GM18499 (cell line): ENCODE results near the gene HOXC11.

Experiments
- ATAC-seq: cut with Tn5 transposase; IDR thresholded peaks from one replicate; pipeline ENCODE4 v1.9.1; 2021; ENCODE audit warnings: moderate number of reproducible peaks; ENCODE audit not compliant: insufficient read depth, unreplicated experiment

HOXC11 gene

DNA sequence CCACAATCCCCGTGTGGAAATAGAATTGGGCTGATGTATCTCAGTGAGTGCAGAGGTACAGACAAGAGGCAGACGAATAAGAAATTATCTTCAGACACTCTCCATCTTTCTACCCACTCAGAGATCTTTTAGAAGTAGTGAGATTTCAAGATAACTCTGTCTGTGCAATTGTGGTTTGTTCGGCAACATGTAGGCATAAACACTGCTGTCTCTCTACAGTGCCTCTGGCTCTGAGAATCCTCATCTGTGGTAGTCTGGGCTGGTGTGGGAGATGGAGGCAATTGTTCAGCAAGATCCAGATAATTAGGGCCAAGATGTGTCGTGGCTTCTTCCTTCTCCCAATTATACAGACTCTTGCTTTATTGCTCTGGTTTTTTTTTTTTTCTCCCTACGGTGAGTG is 31.2 kb upstream of the HOXC11 start:
- ATAC-seq = no peak

DNA sequence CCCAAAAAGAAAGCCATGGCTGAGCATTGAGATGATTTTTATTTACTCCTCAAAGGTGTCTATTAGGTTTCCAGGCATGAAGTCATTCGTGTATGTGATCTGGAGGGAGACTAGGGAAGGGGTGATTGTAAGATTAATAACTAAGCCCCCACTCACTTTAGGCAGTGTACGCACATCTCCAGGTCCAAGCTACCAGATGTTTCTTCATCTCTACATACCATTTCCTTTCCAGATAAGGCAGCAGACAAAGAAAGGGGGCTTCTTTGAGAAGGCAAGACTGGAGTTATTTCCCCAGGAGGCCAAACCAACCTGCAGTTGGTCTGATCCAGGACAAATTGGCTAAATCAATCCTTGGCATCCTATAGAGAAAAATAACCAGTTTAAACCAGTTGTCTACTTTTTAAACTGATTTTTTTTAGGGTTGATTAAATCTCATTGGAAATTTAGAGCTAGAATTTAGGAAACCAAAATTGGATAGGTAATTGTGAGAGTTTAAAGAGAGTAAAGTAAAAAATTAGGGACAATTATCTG is 30.4 kb upstream of the HOXC11 start:
- ATAC-seq = no peak

DNA sequence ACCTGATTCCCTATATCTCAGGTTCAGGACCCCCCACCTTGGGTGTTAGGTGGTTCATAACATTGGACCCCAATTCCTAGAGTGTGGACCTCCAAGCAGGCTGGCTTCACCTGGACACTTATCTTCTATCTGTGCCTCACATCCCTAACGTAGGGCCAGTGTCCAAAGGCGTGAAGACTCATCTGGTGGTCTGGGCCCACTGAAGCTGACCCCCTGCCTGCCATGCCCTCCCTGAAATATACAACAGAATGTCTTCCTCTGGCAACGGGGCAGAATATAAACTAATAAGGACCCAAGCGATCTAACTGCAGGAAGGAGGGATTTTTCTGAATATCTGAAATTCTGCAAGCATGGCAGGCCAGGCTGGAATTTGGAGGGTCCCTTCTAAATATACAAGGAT is 28.7 kb upstream of the HOXC11 start:
- no peak for ATAC-seq

DNA sequence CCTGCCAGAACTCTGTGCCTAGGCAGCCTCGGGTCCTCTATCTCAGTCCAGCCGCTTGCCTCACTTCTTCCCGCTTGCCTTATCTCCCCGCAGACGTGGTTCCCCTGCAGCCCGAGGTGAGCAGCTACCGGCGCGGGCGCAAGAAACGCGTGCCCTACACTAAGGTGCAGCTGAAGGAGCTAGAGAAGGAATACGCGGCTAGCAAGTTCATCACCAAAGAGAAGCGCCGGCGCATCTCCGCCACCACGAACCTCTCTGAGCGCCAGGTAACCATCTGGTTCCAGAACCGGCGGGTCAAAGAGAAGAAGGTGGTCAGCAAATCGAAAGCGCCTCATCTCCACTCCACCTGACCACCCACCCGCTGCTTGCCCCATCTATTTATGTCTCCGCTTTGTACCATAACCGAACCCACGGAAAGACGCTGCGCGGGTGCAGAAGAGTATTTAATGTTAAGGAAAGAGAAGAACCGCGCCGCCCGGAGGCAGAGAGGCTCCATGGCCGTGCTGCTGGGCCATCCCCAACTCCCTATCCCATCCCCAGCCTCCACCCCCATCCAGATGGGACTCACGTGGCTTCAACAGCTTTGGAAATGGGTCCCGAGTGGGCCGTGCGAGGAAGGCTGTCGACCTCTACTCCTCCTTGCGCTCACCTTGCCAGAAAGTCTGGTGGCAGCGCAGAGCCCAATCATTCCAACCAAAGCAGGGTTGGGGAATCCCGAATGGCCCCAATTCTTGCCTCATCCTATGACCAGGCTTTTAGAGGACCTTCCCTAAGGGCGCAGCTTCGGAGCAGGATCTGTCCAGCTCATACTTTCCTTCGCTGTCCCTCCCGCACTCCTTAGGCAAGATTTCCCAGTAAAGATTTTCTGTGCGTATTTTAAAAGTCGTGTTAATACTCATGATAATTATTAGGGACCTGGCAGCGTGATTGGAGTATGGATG is 27.7 kb upstream of the HOXC11 start:
- ATAC-seq = no peak

DNA sequence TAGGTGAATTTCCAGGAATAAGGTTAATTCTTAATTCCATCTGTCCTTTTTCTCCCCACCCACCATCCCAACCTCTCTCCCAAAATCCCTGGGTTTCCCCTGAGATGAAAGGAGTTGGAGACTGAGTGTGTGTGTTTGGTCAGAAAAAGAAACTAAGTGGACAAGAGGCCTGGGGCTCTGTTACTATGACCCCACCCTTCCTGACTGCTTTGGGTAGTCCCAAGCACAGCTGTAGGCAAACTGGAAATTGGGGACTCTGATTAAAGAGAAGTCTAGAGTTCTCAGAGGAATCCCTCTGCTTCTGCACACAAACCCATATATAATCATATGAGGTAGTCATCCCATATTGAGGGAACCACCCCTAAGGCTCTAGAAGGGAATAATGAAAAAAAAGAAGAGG is 25.2 kb upstream of the HOXC11 start:
- ATAC-seq = no peak

DNA sequence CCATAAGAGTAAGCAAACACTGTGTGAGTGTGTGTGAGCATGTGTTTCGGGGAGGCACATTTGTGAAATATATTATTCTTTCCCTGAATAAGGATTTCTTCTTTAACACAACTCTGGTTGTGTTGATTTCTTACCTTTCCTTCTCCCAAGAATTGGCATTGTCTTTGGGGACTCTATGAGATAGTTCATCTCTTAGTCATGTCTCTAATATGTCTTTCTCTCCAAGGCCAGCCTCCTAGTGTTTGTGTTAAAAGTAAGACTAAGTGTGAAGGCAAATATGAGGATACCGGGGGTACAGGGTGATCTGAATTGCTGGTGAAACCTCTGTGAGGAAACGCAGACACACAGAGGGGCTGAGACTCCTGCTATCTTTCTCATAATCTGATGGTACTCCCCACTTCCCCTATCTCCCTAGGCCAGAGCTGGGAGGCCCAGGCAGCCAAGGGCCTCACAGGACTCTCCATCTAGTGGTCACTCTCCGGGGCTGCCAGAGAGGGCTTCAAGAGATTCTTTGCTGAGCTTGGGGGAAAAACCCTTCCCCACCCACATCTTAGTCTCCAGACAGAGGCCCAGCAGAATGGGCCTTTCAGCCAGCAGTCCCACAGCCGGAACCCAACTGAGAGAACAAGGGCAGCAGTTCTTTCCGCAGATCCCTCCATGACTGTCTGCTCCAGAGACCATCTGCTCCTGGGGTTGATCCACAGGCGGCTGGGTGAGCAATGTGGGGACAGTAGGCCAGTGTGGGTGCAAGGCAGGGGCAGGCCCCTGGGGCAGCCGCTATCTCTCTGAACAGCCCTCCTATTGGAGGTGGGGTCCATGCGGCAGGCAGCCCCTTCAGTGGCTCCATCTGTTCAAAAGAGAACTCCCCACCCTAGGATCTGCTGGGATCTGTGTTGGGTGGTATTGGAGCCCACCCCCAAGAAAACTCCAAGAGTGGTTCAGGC is 24.0 kb upstream of the HOXC11 start:
- ATAC-seq = no peak

DNA sequence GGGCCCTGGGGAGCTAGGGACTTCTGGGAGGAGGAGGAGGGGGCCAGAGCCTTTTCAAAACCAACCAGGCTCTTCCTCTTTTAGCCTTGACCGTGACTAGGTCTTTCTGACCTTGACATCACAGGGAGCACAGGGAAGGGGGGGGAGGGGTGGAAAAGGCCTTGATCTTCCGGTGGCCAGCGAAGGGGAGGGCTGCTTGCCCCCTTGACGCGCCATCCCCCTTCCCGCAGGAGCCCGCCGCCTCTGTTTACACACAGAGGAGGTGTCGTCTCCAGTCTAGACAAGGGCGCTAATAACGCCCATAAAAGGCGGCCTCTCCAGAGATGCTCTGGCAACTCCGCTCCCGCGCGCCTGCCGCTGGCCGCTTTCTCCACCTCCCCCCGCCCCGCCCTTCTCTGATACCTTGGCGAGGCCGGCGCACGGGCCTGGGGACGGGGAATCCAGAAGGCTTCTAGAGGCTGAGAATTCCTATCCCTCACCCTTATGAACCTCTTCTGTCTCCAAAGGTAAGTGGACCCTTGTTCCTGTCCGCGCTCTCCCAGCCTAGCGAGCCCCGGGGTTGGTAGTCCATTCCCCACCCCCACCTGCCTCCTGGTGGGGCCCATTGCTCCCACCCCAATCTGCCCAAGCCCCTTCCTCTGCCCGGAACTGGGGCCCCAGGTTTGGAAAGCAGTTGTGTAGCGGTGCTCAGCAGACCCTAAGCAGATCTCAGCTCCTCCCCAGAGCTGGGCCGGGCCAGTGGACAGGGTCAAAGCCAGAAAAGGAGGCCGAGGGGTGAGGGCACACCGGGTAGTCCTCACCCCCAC is 23.1 kb upstream of the HOXC11 start:
- no peak for ATAC-seq

DNA sequence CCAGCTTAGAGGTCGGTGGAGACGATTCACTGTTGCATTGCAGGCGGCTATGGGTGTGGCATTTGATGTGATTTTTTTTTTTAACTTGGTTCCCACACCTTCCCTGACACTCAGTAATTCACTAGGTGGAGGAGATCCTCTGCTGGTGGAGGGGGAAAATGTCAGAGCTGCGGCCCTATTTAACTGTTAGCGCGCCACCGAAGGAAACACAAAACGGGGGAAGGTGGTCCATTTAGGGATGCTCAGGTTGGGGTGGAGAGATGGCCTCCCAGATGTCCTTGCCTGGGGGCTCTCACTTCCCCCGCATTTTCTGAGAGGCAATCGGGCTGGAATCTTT is 22.5 kb upstream of the HOXC11 start:
- ATAC-seq = no peak

DNA sequence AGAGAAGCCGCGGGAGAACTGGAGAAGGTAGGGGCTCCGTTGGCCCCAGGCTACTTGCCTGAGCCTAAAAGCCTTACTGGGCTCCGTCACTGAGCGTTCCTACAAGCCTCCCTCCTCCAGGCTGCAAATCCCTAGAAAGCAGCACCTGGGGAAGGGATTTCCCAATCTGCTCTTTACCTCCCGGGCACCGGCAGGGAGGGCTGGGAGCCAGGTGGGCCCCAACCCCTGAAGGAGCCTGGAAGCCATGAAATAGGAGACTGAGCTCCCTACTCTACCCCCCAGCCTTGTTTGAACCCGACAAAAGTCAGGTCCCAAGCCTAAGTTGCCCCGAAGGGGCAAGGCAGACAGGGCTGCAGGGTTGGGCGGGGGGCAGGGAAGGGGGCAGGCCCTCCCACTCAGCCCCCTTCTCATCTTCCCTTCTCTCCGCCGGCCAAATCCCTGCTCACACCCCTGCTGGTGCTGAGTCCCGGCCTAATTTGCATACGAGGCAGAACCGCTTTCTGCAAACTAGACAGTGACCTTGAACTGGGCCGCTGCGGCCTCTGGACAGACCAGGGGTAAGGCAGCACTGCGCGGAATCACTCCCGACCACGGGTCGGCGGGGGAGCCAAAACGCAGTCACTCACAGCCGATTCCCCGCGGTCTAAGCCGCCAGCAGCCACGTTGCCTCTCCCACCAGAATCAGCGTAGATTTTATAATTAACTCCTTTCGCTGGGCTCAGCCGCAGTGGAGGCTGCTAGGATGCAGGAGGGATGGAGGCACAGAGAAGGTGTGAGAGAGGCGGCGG is 21.9 kb upstream of the HOXC11 start:
- no peak for ATAC-seq

DNA sequence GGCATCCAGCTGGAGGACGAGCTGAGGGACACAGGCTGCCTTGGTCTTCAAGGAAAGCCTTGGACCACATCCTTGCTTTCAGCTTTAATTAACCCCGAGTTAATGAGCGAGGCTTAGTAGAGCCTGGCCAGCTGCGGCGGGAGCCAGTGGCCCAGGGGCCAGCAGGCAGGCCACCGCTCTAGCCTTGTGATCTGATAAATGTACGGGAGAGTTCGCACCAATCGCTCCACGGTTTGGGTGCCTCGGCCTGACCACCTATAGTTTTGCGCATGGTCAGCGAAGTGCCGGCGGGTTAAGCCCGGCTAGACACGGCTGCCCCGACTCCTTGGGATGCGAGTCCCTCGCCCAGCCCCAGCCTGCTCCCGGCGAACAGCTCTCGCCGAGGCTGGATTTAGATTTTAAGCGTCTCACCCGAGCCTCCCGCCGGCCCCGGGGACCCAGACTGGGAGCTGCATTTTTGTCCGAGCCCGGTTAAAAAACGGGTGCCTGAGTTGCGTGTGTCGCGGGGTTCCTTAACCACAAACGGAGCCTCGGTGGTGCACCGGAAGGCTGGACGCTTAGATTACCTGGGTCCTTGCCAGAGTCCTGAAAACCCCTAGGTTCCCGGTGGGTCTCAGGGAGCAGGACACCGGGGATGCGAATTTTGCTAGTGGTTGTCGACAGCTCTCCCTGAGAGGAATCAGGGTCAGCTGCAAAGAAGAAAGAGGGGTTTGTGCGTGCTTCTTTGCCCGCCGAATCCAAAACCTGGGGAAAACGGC is 21.2 kb upstream of the HOXC11 start:
- no peak for ATAC-seq

DNA sequence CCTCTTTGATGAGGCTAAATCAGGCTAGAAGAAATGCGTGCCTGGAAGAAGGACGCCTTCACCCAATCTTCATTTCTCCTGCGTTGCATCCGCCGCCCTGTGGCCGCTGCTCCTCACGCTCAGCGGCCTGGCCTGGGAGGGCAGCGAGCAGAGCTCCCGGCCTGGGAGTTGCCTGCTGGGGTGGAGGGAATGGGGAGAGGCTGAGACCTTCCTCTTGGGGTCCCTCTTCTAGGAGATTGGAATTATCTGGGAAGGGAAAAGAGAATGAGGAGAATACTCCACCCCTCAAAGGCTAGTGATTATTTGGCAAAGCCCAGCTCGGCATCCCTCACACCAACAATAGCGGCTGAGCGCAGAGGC is 20.6 kb upstream of the HOXC11 start:
- ATAC-seq = no peak

DNA sequence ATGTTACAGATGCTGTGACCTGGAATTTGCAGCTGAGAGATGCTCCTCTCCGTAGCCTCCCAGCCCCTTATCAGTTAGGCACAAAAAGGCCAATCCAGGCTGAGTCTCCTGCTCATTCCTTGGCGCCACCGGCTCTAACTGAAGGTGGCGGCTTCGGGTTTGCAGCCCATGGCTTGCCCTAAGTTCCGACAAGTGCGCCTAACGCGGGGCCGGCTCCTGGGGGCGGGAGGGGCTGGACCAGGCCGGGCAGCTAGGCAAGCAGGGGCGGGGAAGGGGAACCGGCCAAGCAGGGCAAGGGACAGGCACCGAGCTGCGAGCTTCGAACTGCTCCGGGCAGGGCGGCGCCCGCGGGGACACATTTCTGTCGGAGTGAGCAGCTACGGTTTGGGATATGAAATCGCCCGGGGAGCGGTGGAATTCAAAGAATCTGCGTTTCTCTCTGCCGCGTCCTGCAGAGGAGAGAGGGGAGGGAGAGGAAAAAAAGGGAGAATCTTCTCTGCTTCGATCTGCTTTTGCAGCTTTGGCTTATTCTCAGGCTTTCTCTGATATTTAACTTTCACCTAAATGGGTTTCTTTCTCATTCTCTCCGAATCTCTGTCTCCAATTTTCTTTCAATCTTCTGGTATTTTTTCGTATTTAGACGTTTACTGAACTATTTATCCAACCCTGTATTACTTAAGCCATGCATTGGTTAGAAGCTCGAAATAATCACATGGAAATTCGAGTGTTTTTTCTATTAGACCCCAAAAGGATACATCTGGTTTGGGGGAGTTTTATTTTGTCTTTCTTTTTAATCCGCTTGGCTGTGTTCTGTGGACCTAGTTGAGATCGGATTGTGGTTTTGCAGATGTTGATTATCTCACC is 19.8 kb upstream of the HOXC11 start:
- ATAC-seq = no peak

DNA sequence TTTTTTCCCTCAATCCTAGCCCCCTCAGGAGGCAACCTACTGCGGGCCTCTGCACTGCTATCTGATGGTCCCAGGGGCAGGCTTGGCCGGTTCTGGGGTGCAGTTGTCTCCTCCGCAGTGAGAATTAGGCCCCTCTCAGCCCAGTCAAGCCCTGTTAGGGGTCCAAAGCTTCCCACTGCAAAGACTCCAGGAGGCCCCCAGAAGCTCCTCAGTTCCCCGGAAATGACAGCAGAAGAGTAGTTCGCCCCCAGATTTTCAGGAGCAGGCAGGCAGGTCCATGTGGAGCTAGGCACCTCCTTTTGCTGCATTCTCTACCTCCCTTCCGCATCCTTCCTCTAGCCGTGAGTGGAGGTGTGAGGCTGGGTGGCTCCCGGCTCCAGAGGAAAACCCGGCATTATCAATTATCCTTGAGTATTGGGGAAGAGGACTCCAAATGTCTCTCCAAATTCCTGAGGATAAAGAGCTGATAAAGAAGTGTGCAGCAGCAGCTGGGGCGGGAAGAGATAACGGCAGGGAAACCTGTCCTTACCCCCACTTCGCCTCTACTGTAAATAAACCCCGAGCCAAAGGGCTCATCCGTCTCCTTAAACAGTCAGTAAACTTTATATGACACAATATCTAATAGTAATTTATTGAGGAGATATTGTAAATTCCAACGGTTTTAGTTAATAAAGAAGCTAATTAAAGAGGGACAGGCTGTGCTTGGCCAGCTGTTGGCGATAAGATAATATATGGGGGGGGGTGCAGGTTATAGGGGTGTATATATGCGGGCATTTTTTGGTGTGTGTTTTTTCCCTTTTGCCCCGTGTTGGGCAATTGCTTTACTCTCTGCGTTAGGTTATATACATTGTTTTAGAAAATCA is 18.9 kb upstream of the HOXC11 start:
- no peak for ATAC-seq

DNA sequence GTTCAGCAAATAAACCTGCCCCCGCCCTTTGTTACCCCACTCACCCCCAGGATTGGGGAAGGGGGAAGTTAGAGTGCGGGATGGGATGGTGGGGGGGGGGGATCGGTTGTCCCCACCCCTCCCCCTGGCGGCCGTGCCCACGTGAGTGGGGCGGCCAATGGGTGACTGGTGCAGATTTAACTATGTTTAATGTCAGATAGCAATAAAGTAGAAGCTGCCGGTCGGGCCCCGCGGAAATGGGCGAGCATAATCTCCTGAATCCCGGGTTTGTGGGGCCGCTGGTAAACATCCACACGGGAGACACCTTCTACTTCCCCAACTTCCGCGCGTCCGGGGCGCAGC is 18.3 kb upstream of the HOXC11 start, which contains the start of gene HOXC12:
Gene HOXC12 (plus strand): TSS at position 210 of the 342 bp plus-strand sequence. CDS start 27 bp downstream, at position 237.
- ATAC-seq = no peak

DNA sequence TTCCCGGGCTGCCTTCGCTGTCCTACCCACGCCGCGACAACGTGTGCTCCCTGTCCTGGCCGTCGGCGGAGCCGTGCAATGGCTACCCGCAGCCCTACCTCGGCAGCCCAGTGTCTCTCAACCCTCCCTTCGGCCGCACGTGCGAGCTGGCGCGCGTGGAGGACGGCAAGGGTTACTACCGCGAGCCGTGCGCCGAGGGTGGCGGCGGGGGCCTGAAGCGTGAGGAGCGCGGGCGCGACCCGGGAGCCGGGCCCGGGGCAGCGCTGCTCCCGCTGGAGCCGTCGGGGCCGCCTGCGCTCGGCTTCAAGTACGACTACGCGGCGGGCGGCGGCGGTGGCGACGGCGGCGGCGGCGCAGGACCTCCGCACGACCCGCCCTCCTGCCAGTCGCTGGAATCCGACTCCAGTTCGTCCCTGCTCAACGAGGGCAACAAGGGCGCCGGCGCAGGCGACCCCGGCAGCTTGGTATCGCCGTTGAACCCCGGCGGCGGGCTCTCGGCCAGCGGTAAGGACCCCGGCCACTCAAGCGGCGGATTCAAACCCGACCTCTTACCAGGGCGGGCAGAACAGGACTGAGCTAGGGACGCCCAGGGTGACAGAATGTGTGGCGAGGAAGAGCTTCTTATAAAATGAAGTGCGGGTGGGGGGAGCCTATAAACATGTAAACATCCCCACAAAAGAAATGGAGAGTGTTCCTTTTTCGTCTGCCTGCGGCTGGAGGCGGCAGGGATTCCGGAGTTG is 17.7 kb upstream of the HOXC11 start:
- ATAC-seq = no peak

DNA sequence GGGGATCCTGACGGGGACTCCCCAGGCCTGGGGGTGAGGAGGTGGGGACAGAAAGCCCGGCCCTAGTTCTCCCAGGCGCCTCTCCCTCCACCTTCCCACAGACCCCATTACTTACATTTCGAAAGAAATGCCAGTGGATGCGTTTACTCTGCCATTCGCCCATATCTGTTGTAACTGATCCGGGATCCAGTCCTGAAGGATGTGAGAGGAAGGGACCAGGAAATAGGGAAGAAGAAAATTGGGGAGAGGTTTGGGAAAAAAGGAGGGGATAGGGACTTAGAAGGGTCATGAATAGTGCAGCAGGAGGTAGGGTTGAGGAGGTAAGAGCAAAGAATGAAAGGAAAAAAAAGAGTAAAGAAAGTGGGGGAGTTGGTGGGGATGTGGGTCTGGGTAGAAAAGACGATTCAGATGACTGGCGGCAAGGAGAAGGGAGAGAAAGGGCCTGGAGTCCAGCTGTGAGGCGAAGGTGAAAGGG is 17.1 kb upstream of the HOXC11 start:
- ATAC-seq = no peak
